Glomerular endothelial cell (primary cell): ENCODE results near the gene USP17L18. TPM values are rescaled to one million over a fixed set of nuclear protein-coding genes. Genes with fewer than 3 reads are reported as not detected.
"Not testable (repeated sequence)": the region's sequence is repeated elsewhere in the genome, so short reads cannot be mapped to it uniquely, and the experiment has no call there.

Source experiments
- DNase-seq: peaks from one replicate; pipeline ENCODE4 v3.0.0-alpha.2; 2011; ENCODE audit warnings: low read depth, low spot score; ENCODE audit errors: extremely low read depth
- total RNA-seq: library from RNA; depleted of rRNA; stranded (reverse); fragments of >200 nt; gene quantifications from 2 replicates; pipeline ENCODE4 v1.2.3, GENCODE V29; 2015

USP17L18 gene, protein sequence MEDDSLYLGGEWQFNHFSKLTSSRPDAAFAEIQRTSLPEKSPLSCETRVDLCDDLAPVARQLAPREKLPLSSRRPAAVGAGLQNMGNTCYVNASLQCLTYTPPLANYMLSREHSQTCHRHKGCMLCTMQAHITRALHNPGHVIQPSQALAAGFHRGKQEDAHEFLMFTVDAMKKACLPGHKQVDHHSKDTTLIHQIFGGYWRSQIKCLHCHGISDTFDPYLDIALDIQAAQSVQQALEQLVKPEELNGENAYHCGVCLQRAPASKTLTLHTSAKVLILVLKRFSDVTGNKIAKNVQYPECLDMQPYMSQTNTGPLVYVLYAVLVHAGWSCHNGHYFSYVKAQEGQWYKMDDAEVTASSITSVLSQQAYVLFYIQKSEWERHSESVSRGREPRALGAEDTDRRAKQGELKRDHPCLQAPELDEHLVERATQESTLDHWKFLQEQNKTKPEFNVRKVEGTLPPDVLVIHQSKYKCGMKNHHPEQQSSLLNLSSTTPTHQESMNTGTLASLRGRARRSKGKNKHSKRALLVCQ
- not detected in 2 replicates for total RNA-seq

GRCh38 chr4:9247953-9248680 is at the start of gene USP17L18:
Gene USP17L18 (plus strand): TSS chr4:9248630. CDS start chr4:9248630, 0 bp downstream.
- not testable (repeated sequence) for DNase-seq

- not testable (repeated sequence) for DNase-seq
Measured at GRCh38 chr4:9210357-9210756, 38.1 kb upstream of the USP17L18 start, which contains the start of gene USP17L10. Gene USP17L10 (plus strand): TSS chr4:9210657. CDS start chr4:9210657, 0 bp downstream.

DNA sequence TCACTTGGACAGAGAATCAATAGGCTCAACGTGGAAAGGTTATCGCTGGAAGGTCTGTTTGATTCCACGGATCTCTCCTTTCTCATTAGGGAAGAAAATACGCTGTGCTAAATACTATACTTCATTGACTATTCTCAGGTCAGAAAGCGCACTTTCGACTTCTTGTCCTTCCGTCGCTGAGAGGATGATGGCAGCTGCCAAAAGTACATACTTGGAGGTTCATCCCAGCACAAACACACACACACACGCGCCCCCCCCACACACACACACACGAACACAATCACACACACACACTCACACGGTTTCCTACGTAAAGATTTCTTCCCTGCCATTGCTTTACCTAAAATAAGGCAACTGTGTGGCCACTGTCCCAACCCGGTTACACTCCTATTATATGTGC is 33.7 kb upstream of the USP17L18 start:
- DNase-seq = not testable (repeated sequence)

- DNase-seq = not testable (repeated sequence)
Measured at GRCh38 chr4:9215105-9215504, 33.3 kb upstream of the USP17L18 start, which contains the start of gene USP17L11. Gene USP17L11 (plus strand): TSS chr4:9215405. CDS start chr4:9215405, 0 bp downstream.

DNA sequence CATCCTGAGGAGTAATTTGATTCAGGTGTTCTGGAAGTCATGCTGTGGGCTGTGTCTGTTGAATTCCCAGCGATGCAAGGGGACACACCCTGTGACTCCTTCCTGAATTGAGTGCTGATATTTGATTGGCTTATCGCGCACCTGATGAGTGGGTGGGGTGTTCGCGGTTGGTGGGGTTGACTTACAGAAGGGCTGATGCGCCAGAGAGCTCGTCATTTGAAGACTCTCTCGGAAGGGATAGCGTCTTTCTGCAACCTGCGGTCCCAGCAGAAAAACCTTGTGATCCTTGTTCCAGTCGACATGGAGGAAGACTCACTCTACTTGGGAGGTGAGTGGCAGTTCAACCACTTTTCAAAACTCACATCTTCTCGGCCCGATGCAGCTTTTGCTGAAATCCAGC is 28.6 kb upstream of the USP17L18 start, which contains the start of gene USP17L12:
TSS of gene USP17L12 (plus strand) at position 301 of the 400 bp plus-strand sequence. CDS start at position 301, 0 bp downstream.
- not testable (repeated sequence) for DNase-seq

DNA sequence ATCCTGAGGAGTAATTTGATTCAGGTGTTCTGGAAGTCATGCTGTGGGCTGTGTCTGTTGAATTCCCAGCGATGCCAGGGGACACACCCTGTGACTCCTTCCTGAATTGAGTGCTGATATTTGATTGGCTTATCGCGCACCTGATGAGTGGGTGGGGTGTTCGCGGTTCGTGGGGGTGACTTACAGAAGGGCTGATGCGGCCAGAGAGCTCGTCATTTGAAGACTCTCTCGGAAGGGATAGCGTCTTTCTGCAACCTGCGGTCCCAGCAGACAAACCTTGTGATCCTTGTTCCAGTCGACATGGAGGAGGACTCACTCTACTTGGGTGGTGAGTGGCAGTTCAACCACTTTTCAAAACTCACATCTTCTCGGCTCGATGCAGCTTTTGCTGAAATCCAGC is 23.8 kb upstream of the USP17L18 start, which contains the start of gene USP17L13:
TSS of gene USP17L13 (plus strand) at position 301 of the 400 bp plus-strand sequence. CDS start at position 301, 0 bp downstream.
- DNase-seq = not testable (repeated sequence)

DNA sequence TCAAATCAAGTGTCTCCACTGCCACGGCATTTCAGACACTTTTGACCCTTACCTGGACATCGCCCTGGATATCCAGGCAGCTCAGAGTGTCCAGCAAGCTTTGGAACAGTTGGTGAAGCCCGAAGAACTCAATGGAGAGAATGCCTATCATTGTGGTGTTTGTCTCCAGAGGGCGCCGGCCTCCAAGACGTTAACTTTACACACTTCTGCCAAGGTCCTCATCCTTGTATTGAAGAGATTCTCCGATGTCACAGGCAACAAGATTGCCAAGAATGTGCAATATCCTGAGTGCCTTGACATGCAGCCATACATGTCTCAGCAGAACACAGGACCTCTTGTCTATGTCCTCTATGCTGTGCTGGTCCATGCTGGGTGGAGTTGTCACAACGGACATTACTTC is 18.2 kb upstream of the USP17L18 start:
- DNase-seq = not testable (repeated sequence)

- not testable (repeated sequence) for DNase-seq
Measured at GRCh38 chr4:9234085-9234484, 14.3 kb upstream of the USP17L18 start, which contains the start of gene USP17L15. Gene USP17L15 (plus strand): TSS chr4:9234385. CDS start chr4:9234385, 0 bp downstream.

- DNase-seq = not testable (repeated sequence)
Measured at GRCh38 chr4:9238461-9238860, 10.0 kb upstream of the USP17L18 start.

DNA sequence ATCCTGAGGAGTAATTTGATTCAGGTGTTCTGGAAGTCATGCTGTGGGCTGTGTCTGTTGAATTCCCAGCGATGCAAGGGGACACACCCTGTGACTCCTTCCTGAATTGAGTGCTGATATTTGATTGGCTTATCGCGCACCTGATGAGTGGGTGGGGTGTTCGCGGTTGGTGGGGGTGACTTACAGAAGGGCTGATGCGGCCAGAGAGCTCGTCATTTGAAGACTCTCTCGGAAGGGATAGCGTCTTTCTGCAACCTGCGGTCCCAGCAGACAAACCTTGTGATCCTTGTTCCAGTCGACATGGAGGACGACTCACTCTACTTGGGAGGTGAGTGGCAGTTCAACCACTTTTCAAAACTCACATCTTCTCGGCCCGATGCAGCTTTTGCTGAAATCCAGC is 4.9 kb upstream of the USP17L18 start, which contains the start of gene USP17L17:
TSS of gene USP17L17 (plus strand) at position 301 of the 400 bp plus-strand sequence. CDS start at position 301, 0 bp downstream.
- DNase-seq = not testable (repeated sequence)

GRCh38 chr4:9253078-9253477 is 4.6 kb downstream of the USP17L18 start, which contains the start of gene USP17L19:
Gene USP17L19 (plus strand): TSS chr4:9253378. CDS start chr4:9253378, 0 bp downstream.
- not testable (repeated sequence) for DNase-seq

- not testable (repeated sequence) for DNase-seq
Measured at GRCh38 chr4:9257824-9258223, 9.4 kb downstream of the USP17L18 start, which contains the start of gene USP17L20. Gene USP17L20 (plus strand): TSS chr4:9258124. CDS start chr4:9258124, 0 bp downstream.

DNA sequence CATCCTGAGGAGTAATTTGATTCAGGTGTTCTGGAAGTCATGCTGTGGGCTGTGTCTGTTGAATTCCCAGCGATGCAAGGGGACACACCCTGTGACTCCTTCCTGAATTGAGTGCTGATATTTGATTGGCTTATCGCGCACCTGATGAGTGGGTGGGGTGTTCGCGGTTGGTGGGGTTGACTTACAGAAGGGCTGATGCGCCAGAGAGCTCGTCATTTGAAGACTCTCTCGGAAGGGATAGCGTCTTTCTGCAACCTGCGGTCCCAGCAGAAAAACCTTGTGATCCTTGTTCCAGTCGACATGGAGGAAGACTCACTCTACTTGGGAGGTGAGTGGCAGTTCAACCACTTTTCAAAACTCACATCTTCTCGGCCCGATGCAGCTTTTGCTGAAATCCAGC is 14.1 kb downstream of the USP17L18 start, which contains the start of gene USP17L21:
TSS of gene USP17L21 (plus strand) at position 301 of the 400 bp plus-strand sequence. CDS start at position 301, 0 bp downstream.
- DNase-seq = not testable (repeated sequence)

DNA sequence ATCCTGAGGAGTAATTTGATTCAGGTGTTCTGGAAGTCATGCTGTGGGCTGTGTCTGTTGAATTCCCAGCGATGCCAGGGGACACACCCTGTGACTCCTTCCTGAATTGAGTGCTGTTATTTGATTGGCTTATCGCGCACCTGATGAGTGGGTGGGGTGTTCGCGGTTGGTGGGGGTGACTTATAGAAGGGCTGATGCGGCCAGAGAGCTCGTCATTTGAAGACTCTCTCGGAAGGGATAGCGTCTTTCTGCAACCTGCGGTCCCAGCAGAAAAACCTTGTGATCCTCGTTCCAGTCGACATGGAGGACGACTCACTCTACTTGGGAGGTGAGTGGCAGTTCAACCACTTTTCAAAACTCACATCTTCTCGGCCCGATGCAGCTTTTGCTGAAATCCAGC is 18.9 kb downstream of the USP17L18 start, which contains the start of gene USP17L22:
TSS of gene USP17L22 (plus strand) at position 301 of the 400 bp plus-strand sequence. CDS start at position 301, 0 bp downstream.
- not testable (repeated sequence) for DNase-seq

DNA sequence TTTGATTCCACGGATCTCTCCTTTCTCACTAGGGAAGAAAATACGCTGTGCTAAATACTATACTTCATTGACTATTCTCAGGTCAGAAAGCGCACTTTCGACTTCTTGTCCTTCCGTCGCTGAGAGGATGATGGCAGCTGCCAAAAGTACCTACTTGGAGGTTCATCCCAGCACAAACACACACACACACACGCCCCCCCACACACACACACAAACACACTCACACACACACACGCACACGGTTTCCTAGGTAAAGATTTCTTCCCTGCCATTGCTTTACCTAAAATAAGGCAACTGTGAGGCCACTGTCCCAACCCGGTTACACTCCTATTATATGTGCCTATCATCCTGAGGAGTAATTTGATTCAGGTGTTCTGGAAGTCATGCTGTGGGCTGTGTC is 23.3 kb downstream of the USP17L18 start:
- not testable (repeated sequence) for DNase-seq

Other genes with a start within 250 kb of the USP17L18 start
- not detected in 2 replicates for gene FAM90A26, start 78.2 kb upstream of the USP17L18 start, total RNA-seq
- gene USP17L10, start 38.0 kb upstream of the USP17L18 start, total RNA-seq = not detected in 2 replicates
- gene USP17L11, start 33.2 kb upstream of the USP17L18 start, total RNA-seq = not detected in 2 replicates
- not detected in 2 replicates for gene USP17L12, start 28.5 kb upstream of the USP17L18 start, total RNA-seq
- not detected in 2 replicates for gene USP17L13, start 23.7 kb upstream of the USP17L18 start, total RNA-seq
- not detected in 2 replicates for gene USP17L15, start 14.2 kb upstream of the USP17L18 start, total RNA-seq
- not detected in 2 replicates for gene USP17L17, start 4.8 kb upstream of the USP17L18 start, total RNA-seq
- gene USP17L19, start 4.7 kb downstream of the USP17L18 start, total RNA-seq = not detected in 2 replicates
- not detected in 2 replicates for gene USP17L20, start 9.5 kb downstream of the USP17L18 start, total RNA-seq
- not detected in 2 replicates for gene USP17L21, start 14.2 kb downstream of the USP17L18 start, total RNA-seq
- gene USP17L22, start 19.0 kb downstream of the USP17L18 start, total RNA-seq = not detected in 2 replicates
- not detected in 2 replicates for gene USP17L24, start 76.5 kb downstream of the USP17L18 start, total RNA-seq
- gene USP17L25, start 81.3 kb downstream of the USP17L18 start, total RNA-seq = not detected in 2 replicates
- gene USP17L26, start 86.0 kb downstream of the USP17L18 start, total RNA-seq = not detected in 2 replicates
- gene USP17L5, start 90.8 kb downstream of the USP17L18 start, total RNA-seq = not detected in 2 replicates
- gene USP17L27, start 95.5 kb downstream of the USP17L18 start, total RNA-seq = not detected in 2 replicates
- gene USP17L28, start 100.3 kb downstream of the USP17L18 start, total RNA-seq = not detected in 2 replicates
- not detected in 2 replicates for gene USP17L29, start 105.0 kb downstream of the USP17L18 start, total RNA-seq
- gene USP17L30, start 114.5 kb downstream of the USP17L18 start, total RNA-seq = not detected in 2 replicates
- not detected in 2 replicates for gene DEFB131A, start 195.8 kb downstream of the USP17L18 start, total RNA-seq